Neuronal stem cell (in vitro differentiated cells): Measurements from ENCODE around the gene STT3B.

Experiments
- DNase-seq: peaks from one replicate; pipeline ENCODE4 v3.0.0-alpha.2; 2013; ENCODE audit warnings: low spot score
- H2AFZ ChIP-seq: one replicate; pipeline ENCODE4 v1.6.1; 2013; ENCODE audit warnings: mild to moderate bottlenecking, low read length, inconsistent platforms
- H2AK5ac ChIP-seq: 2 replicates; pipeline ENCODE4 v1.6.1; 2013; ENCODE audit warnings: low read depth, mild to moderate bottlenecking, inconsistent platforms, low read length, moderate library complexity, mixed read lengths
- H2BK120ac ChIP-seq: 2 replicates; pipeline ENCODE4 v1.6.1; 2013; ENCODE audit warnings: low read depth, mild to moderate bottlenecking, inconsistent platforms, low read length, moderate library complexity, mixed read lengths
- H2BK12ac ChIP-seq: one replicate; pipeline ENCODE4 v1.6.1; 2013; ENCODE audit warnings: low read length, inconsistent platforms
- H2BK15ac ChIP-seq: 2 replicates; pipeline ENCODE4 v1.6.1; 2013; ENCODE audit warnings: mild to moderate bottlenecking, low read length, inconsistent platforms, mixed read lengths
- H2BK5ac ChIP-seq: one replicate; pipeline ENCODE4 v1.6.1; 2013; ENCODE audit warnings: inconsistent platforms, mild to moderate bottlenecking, low read length, moderate library complexity
- H3K14ac ChIP-seq: one replicate; pipeline ENCODE4 v1.6.1; 2013; ENCODE audit warnings: low read length, inconsistent platforms
- H3K18ac ChIP-seq: 2 replicates; pipeline ENCODE4 v1.6.1; 2013; ENCODE audit warnings: low read length, inconsistent platforms
- H3K23ac ChIP-seq: 2 replicates; pipeline ENCODE4 v1.6.1; 2013; ENCODE audit warnings: low read depth, mild to moderate bottlenecking, mixed read lengths, low read length, inconsistent platforms; ENCODE audit not compliant: poor library complexity
- H3K27ac ChIP-seq: replicated peaks from 3 replicates; pipeline ENCODE4 v1.5.1; 2013; ENCODE audit warnings: low read length, inconsistent platforms
- H3K27me3 ChIP-seq, 3 experiments: 2 replicates each; pipeline ENCODE4 v1.6.1; 2013; ENCODE audit warnings: low read length in 3 of 3, mild to moderate bottlenecking in 2 of 3, inconsistent platforms in 1 of 3, low read depth in 1 of 3, mixed read lengths in 1 of 3, moderate library complexity in 1 of 3; ENCODE audit not compliant: control insufficient read depth in 3 of 3, insufficient read depth in 3 of 3
- H3K36me3 ChIP-seq, 2 donors: replicated peaks in 1 of 2; 2 replicates each; pipeline ENCODE4 v1.6.1; 2013; ENCODE audit warnings: low read length in 2 of 2; ENCODE audit not compliant: control insufficient read depth in 2 of 2, insufficient read depth in 2 of 2
- H3K4ac ChIP-seq: 2 replicates; pipeline ENCODE4 v1.6.1; 2013; ENCODE audit warnings: inconsistent platforms, mild to moderate bottlenecking, low read length, moderate library complexity
- H3K4me1 ChIP-seq, 2 donors: 1 replicate in 1 of 2; 2 replicates in 1 of 2; pipeline ENCODE4 v1.6.1; 2013; ENCODE audit warnings: low read length in 2 of 2, low read depth in 1 of 2; ENCODE audit not compliant: control insufficient read depth in 2 of 2, insufficient read depth in 1 of 2
- H3K4me2 ChIP-seq: one replicate; pipeline ENCODE4 v1.6.1; 2013; ENCODE audit warnings: mild to moderate bottlenecking, low read length, inconsistent platforms; ENCODE audit not compliant: insufficient read depth, poor library complexity, severe bottlenecking
- H3K4me3 ChIP-seq, 2 donors: 2 replicates each; pipeline ENCODE4 v1.5.1; 2013; ENCODE audit warnings: low read length in 2 of 2, mild to moderate bottlenecking in 2 of 2, inconsistent platforms in 1 of 2, moderate library complexity in 1 of 2
- H3K79me1 ChIP-seq: one replicate; pipeline ENCODE4 v1.6.1; 2013; ENCODE audit warnings: low read depth, mild to moderate bottlenecking, inconsistent platforms, low read length, moderate library complexity
- H3K9ac ChIP-seq: one replicate; pipeline ENCODE4 v1.6.1; 2013; ENCODE audit warnings: mild to moderate bottlenecking, low read depth, low read length, inconsistent platforms; ENCODE audit not compliant: poor library complexity
- H3K9me3 ChIP-seq, 2 donors: replicated peaks in 1 of 2; 2 replicates each; pipeline versions ENCODE3 to v1.6.1; 2013; ENCODE audit warnings: low read length in 2 of 2, mild to moderate bottlenecking in 2 of 2, inconsistent platforms in 1 of 2, low read depth in 1 of 2, mixed read lengths in 1 of 2, moderate library complexity in 1 of 2; ENCODE audit not compliant: control insufficient read depth in 2 of 2, insufficient read depth in 1 of 2
- H4K8ac ChIP-seq: one replicate; pipeline ENCODE4 v1.6.1; 2013; ENCODE audit warnings: low read depth, mild to moderate bottlenecking, inconsistent platforms, low read length, moderate library complexity
- H4K91ac ChIP-seq: one replicate; pipeline ENCODE4 v1.6.1; 2013; ENCODE audit warnings: low read length, low read depth, mild to moderate bottlenecking, inconsistent platforms; ENCODE audit not compliant: poor library complexity
- WGBS, 2 donors: extraction: QIAGEN DNeasy Blood & Tissue Kit; methylation state at CpG; one replicate each; pipeline ENCODE4 v1.1.7; 2013; ENCODE audit warnings: missing lambda C conversion rate in 2 of 2, mixed read lengths in 1 of 2; ENCODE audit not compliant: insufficient read length in 2 of 2, insufficient replicate concordance in 1 of 2; ENCODE audit errors: extremely low coverage in 2 of 2; 5-methylcytosine and 5-hydroxymethylcytosine counted together

The STT3B gene

DNA sequence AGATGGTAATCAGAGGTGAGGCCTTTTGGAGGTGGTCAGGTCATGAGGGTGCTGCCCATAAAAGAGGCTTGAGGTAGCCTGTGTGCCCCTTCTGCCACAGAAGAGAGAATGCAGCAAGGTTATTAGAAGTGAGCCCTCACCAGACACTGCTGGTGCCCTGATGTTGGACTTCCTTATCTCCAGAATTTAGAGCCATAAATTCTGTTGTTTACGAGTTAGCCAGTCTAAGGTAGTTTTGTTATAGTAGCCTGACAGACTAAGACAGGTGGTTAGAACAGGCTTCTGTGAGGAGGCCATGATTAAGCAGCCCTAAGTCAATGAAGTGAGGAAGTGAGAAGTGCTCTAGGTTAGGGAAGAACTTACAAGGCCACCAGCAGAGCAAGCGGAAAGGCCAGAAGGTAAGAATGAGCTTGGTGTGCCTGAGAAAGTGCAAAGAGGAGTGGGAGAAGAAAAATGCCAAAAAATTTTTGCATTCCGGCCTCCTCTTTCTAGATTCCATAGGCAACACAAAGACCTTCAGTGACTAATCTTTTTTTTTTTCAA lies 44.2 kb upstream of the STT3B start:
- Histone ChIP-seq H3K23ac (no peak overlapping the region), H2BK12ac (no peak overlapping the region), H2AK5ac (no peak overlapping the region), H3K27ac (no peak overlapping the region), H3K18ac (no peak overlapping the region), H3K4me1 (no peaks in the 10 kb centered on the region), H3K9ac (no peak overlapping the region), H4K8ac (no peak overlapping the region), H2BK5ac (no peak overlapping the region), H4K91ac (no peak overlapping the region), H3K9me3 (peaks cover 3 to 13% of the 10 kb centered on the region in 2 donors), H3K4me2 (no peak overlapping the region), H3K14ac (no peak overlapping the region), H3K4me3 (no peak overlapping the region), H2AFZ (no peak overlapping the region), H2BK15ac (no peak overlapping the region), H3K36me3 (no peaks in the 10 kb centered on the region), H3K27me3 (no peaks in the 10 kb centered on the region), H3K4ac (no peak overlapping the region), H2BK120ac (no peak overlapping the region), H3K79me1 (no peaks in the 10 kb centered on the region)
- no peak for DNase-seq
- WGBS, 2 donors: no CpG with 5 or more reads among the region's 3 CpGs

- WGBS, 2 donors: no CpG with 5 or more reads among the region's 1 CpG
- no peaks in the 10 kb centered on the region for H3K27me3 ChIP-seq
- no peaks in the 10 kb centered on the region for H3K4me1 ChIP-seq
- H3K4ac ChIP-seq: no peak overlapping the region
- H3K23ac ChIP-seq: no peak overlapping the region
- H2BK120ac ChIP-seq: no peak overlapping the region
- H3K18ac ChIP-seq: no peak overlapping the region
- no peak overlapping the region for H2BK15ac ChIP-seq
- no peak overlapping the region for H3K4me3 ChIP-seq
- H3K27ac ChIP-seq: no peak overlapping the region
- H4K8ac ChIP-seq: no peak overlapping the region
- no peak overlapping the region for H4K91ac ChIP-seq
- H2AK5ac ChIP-seq: no peak overlapping the region
- peaks cover 3 to 13% of the 10 kb centered on the region in 2 donors for H3K9me3 ChIP-seq
- H3K36me3 ChIP-seq: no peaks in the 10 kb centered on the region
- H3K9ac ChIP-seq: no peak overlapping the region
- no peak overlapping the region for H2BK5ac ChIP-seq
- no peak overlapping the region for H2BK12ac ChIP-seq
- H2AFZ ChIP-seq: no peak overlapping the region
- H3K14ac ChIP-seq: no peak overlapping the region
- DNase-seq: no peak
- H3K4me2 ChIP-seq: no peak overlapping the region
- H3K79me1 ChIP-seq: no peaks in the 10 kb centered on the region
Measured at GRCh38 chr3:31490502-31490901, 42.2 kb upstream of the STT3B start.

DNA sequence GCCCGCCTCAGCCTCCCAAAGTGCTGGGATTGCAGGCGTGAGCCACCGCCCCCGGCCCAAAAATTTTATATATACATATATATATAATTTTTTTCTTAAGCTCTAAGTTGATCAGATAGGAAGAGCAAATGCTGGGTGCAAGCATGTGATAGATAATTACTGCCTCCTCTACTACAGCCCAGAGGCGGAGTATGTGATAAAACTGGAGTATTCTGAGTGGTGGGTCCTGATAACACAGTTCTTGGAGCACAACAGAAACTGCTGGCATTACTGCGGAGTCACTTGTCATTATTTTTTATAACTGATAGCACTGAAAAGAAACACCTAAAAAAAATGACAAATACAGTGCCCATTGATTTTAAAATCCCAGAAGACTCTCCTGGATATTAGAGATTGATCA lies 41.1 kb upstream of the STT3B start:
- H3K36me3 ChIP-seq: no peaks in the 10 kb centered on the region
- H2AK5ac ChIP-seq: no peak overlapping the region
- H3K14ac ChIP-seq: no peak overlapping the region
- H2BK5ac ChIP-seq: no peak overlapping the region
- H2BK120ac ChIP-seq: no peak overlapping the region
- H3K4ac ChIP-seq: no peak overlapping the region
- no peak overlapping the region for H4K8ac ChIP-seq
- H3K4me2 ChIP-seq: no peak overlapping the region
- H3K4me1 ChIP-seq: no peaks in the 10 kb centered on the region
- no peak overlapping the region for H3K18ac ChIP-seq
- no peak overlapping the region for H2BK12ac ChIP-seq
- H3K27ac ChIP-seq: no peak overlapping the region
- no peak overlapping the region for H2BK15ac ChIP-seq
- H3K79me1 ChIP-seq: no peaks in the 10 kb centered on the region
- no peak for DNase-seq
- peaks cover 3 to 13% of the 10 kb centered on the region in 2 donors for H3K9me3 ChIP-seq
- no CpG with 5 or more reads among the region's 6 CpGs for WGBS, 2 donors
- no peaks in the 10 kb centered on the region for H3K27me3 ChIP-seq
- H3K9ac ChIP-seq: no peak overlapping the region
- no peak overlapping the region for H2AFZ ChIP-seq
- H3K23ac ChIP-seq: no peak overlapping the region
- no peak overlapping the region for H4K91ac ChIP-seq
- no peak overlapping the region for H3K4me3 ChIP-seq

- Histone ChIP-seq H2AK5ac (no peak overlapping the region), H3K18ac (no peak overlapping the region), H4K91ac (no peak overlapping the region), H4K8ac (no peak overlapping the region), H3K27ac (no peak overlapping the region), H2BK12ac (no peak overlapping the region), H2BK5ac (no peak overlapping the region), H3K27me3 (no peaks in the 10 kb centered on the region), H3K79me1 (no peaks in the 10 kb centered on the region), H2BK120ac (no peak overlapping the region), H3K23ac (no peak overlapping the region), H3K4ac (no peak overlapping the region), H3K4me1 (no peaks in the 10 kb centered on the region), H2AFZ (no peak overlapping the region), H3K14ac (no peak overlapping the region), H3K4me3 (no peak overlapping the region), H3K9me3 (peaks cover 3 to 13% of the 10 kb centered on the region in 2 donors), H3K36me3 (no peaks in the 10 kb centered on the region), H2BK15ac (no peak overlapping the region), H3K9ac (no peak overlapping the region), H3K4me2 (no peak overlapping the region)
- DNase-seq: no peak
Measured at GRCh38 chr3:31493149-31493548, 39.6 kb upstream of the STT3B start.
